ENCODE measurements around the gene MS4A8.
"Not testable (repeated sequence)": the region's sequence is repeated elsewhere in the genome, so short reads cannot be mapped to it uniquely, and the experiment has no call there.

The MS4A8 gene

GRCh38 chr11:60699284-60699691, at the start of gene MS4A8:
MS4A8 (plus strand) TSS chr11:60699612; CDS start chr11:60700861, 1,249 bp downstream.
- DNase-seq: no peak

DNA sequence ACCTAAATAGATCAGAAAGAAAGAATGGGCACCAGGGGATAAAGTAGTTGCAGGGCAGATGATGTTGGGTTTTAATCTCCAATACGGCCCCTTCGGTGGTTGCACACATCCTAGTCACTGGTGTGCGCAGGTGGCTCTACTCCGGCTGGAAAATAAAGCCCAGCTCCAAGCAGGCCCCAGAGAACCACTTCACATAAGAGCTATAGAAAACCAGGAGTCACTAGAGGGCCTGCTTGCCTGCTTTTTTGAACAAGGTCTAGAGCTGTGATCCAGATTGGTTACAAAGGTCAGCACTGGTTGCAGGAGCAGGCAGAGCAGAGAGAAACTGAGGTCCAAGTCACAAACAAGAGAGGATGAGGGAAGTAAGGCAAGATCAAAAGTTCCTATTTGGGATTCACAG, 41.5 kb upstream of the MS4A8 start:
- DNase-seq: no peak

- DNase-seq: no peak
Measured at GRCh38 chr11:60658409-60658808, 41.0 kb upstream of the MS4A8 start.

GRCh38 chr11:60672255-60672654, 27.2 kb upstream of the MS4A8 start:
- DNase-seq: no peak

DNA sequence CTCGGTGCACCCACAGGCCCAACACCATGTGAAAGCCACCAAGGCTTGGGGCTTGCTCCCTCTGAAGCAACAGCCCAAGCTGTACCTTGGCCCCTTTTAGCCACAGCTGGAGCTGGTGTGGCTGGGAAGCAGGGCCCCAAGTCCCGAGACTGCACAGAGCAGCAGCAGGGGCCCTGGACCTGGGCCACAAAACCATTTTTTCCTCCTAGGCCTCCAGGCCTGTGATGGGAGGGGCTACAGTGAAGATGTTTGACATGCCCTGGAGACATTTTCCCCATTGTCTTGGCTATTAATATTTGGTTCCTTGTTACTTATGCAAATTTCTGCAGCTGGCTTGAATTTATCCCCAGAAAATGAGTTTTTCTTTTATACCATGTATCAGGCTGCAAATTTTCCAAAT, 21.2 kb upstream of the MS4A8 start:
- not testable (repeated sequence) for DNase-seq

DNA sequence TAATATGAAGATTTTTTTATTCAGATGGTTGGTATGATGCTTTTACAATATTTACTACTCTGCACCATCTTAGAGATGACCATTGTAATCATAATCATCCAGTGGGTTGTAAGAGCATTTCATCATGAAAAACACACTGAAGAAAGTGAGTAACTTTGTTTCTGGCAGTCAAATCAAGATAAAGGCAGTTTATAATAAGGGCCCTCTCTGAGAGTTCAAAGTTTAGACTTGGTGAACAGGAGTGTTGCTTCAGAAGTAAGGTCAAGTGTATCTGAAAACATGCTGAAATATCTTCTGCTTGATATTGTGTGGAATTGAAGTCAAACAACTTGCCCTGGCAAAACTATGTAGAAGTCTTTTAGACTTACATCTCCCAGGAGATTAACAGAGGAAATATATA, 19.5 kb upstream of the MS4A8 start:
- DNase-seq: no peak

DNA sequence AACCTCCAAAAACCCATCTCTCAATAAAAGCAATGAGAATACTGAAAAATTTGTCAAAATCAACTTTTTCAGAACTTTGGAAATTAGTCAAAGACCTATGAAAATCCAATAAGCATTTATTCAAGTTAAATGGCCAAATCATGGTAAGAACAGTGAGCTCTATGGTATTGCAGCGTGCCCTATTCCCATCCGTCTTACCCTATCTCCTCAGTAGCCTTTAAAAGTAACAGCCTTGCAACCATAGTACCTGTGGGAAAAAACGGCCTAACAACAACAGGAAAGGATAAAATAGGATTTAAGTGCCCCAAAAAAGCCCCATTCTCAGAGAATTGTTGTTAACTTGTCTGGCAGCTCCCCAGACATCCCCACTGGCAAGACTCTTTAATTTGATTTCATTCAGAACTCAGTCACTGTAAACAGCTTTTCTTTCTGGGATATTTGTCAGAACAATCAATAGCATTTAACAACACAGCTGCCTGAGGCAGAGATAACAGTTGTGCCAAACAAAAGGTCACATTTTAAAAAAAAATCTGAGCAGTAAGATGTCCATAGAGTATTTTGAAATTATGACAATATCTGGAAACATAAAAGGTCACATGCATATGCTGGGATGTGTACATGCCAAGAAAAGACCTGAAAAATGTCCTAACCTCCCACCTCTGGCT, 18.8 kb upstream of the MS4A8 start:
- DNase-seq: no peak

GRCh38 chr11:60684541-60684848, 14.9 kb upstream of the MS4A8 start:
- DNase-seq: not testable (repeated sequence)

DNA sequence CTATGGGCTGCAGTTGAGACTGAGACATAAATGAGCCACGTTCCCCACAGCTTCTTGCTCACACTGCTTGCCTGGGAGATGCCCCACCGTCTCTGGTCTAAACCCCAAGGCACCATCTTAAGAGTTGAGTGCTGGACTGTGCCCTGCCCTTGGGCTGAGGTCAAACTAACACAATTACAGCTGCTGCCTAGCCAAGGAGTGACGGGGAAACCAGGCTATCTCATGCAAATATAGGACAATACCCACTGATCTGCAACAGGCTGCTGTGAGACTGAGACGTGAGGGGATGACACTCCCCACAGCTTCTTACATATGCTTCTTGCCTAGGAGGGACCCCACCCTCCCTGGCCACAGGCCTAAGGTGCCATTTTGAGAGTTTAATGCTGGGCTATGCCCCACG, 7.8 kb upstream of the MS4A8 start:
- DNase-seq: no peak

GRCh38 chr11:60699936-60700335, 524 bp downstream of the MS4A8 start:
- no peak for DNase-seq

DNA sequence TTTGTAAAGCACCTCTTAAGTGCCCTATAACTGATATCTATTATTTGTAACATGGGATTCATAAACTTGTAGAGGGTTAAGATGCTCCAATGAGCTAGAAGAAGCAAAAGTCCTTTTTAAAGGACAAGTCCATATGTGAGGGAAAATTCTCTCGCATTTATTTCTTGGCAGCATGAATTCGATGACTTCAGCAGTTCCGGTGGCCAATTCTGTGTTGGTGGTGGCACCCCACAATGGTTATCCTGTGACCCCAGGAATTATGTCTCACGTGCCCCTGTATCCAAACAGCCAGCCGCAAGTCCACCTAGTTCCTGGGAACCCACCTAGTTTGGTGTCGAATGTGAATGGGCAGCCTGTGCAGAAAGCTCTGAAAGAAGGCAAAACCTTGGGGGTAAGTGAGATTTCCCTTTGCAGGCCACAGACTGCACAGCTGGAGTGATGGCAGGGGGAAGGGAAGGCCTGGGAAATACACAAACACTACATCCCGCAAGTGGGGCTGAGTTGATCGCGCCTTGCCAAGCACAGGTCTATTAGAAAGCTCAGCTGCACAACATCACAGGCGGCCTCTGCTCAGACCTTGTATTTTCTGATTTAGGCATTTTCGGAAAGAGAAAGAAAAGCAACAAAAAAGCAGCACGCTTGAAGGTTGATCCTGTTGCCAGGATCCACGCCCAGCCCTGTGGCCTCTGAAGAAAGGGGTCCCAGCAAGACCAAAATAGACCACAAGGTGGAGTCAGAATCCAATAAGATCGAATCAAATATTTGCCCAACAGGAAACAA, 1.5 kb downstream of the MS4A8 start:
- no peak for DNase-seq

GRCh38 chr11:60701469-60701818, 2.0 kb downstream of the MS4A8 start:
- no peak for DNase-seq

DNA sequence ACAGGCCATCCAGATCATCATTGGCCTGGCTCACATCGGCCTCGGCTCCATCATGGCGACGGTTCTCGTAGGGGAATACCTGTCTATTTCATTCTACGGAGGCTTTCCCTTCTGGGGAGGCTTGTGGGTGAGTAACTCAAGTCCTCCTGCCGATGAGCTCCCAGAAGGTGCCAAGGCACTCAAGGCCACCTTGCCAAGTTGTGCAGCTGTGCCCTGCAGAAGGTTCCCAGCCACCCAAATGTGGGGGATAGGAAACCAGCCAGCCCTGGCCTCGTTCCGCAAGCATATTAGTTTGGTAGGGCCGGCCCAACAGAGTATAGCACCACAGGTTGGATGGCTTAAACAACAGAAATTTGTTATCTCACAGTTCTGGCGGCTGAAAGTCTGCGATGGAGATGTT, 4.0 kb downstream of the MS4A8 start:
- DNase-seq: no peak

GRCh38 chr11:60705895-60706294, 6.5 kb downstream of the MS4A8 start:
- no peak for DNase-seq

- no peak for DNase-seq
Measured at GRCh38 chr11:60706931-60707330, 7.5 kb downstream of the MS4A8 start.

DNA sequence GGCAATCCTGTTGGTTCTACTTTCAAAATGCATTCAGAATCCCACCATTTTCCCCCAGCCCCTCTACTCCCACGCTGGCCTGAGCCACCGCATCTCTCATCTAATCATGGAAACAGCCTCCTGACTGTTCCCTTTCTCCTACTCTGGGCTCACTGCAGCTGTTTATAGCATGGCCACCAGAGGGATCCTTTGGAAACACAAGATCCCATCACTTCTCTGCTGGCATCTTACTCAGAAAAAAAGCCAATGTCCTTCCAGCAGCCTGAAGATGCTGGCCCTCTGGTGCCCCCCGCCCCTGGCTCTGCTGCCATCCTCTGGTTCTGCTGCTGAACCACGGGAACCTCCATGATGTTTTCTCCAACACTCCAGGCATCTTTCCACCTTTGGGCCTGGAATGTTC, 11.1 kb downstream of the MS4A8 start:
- no peak for DNase-seq

DNA sequence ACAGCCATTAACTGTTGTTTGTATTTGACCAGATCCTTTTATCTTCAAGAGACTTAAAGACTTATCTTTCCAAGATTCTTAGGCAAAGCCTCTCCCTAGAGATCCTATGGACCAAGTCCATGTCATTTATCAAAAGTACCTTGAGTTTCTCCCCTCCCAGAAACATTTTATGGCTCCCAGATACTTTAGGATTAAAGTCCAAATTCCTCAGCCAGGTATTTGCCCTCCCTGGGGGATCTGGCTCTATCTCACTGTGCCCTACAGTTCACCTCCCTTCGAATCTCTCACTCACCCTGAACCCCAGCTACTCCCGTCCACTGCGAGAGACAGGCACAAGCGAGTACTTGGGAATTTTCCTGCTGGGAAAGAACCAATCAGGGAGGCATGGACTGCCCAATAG, 11.9 kb downstream of the MS4A8 start:
- DNase-seq: no peak

DNA sequence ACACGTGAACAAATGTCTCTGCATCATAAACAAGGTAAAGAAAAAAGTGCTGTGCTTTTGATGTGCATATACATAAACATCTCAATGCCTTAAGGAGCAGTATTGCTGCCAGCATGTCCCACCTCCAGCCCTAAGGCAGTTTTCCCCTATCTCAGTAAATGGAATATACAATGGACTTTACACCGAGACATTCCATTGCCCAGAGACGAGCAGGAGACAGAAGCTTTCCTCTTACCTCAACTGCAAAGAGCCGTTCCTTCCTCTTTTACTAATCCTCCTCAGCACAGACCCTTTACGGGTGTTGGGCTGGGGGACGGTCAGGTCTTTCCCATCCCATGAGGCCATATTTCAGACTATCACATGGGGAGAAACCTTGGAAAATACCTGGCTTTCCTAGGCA, 14.0 kb downstream of the MS4A8 start:
- not testable (repeated sequence) for DNase-seq

- no peak for DNase-seq
Measured at GRCh38 chr11:60717956-60718355, 18.5 kb downstream of the MS4A8 start.

DNA sequence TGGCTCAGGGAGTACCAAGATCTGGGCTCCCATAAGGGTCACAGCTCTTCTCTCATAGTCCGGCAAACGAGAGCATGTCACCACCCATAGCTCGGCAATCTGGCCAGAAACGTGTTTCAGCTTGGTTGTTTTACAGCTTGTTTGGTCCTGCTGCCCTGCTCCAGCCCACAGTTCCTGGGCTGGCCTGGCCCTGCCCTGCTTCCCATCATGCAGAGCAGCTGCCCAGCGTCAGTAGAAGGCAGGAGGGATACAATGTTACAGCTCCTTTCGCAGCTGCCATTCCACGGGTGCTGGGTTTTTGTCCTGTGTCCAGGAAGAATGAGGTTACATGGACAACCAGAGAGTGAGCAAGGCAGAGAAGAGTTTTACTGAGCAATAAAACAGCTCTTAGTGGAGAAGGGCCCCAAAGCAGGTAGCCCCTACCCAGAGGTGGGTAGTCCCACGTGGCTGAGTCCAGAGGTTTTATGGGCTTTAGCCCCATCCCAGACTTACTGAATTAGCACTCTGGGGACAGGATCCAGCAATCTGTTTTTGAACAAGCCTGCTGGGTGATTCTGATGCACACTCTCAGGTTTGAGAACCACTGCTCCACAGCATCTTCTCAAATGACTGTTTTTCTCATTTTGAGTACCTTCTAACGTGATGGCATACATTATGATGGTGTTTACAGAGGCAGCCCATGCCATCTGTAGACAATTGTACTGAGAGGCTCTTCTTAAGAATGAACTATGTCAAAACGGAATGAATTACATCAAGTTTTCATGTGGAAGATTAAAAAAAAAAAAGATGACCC, 19.3 kb downstream of the MS4A8 start:
- DNase-seq: no peak

DNA sequence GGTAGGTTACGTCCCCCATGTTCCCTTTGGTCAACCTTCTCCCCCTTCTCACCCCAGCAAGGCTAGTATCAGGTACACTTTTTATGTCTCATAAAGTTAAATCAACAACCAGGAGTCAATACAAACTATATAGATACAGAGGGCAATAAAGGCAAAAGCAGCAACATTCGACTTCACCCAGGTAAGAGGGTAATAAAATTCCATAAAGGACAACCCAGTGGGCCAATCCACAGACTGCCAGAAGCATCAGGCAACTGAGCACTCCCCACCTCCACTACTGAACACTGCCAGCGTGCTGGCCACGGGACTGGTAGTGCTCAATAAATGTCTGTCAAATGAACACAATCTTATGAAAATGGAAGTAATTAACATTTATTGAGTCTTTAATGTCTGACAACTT, 20.0 kb downstream of the MS4A8 start:
- no peak for DNase-seq

GRCh38 chr11:60720460-60720859, 21.0 kb downstream of the MS4A8 start:
- DNase-seq: no peak

DNA sequence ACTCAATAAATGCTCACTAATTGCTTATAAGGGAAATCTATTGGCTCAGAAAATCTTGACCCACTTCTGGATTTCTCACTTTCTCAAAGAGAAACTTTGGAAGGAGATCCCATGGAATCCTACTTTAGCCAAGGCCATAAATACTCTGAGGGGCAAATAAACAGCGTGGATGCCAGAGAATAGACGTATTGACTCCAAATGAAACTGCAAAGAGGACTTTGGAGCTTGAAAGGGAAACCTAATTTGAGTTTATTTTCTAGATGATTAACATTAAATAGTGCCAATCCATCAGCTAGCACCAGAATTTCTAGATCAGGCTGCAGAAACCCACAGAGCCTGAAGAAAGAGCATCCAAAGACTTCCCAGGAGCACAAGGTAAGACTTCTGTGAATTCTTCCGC, 25.0 kb downstream of the MS4A8 start, which contains the start of gene MS4A18:
MS4A18 (plus strand) TSS at position 301 of the 400 bp plus-strand sequence.
- DNase-seq: no peak

- no peak for DNase-seq
Measured at GRCh38 chr11:60725592-60725991, 26.2 kb downstream of the MS4A8 start.
